Bronchial epithelial cell (primary cell): ENCODE results near the gene GTF2B. TPM values are rescaled to one million over a fixed set of nuclear protein-coding genes. Genes with fewer than 3 reads are reported as not detected.
"Not testable (repeated sequence)": the region's sequence is repeated elsewhere in the genome, so short reads cannot be mapped to it uniquely, and the experiment has no call there.

Experiments used
- DNase-seq: peaks from one replicate; pipeline ENCODE4 v3.0.0-alpha.2; 2010; ENCODE audit warnings: low read depth
- FAIRE-seq: peaks from 2 replicates; lab custom pipeline; 2011; peaks lifted over from hg19 to GRCh38; lab: Jason Lieb, UNC
- H3K27me3 ChIP-seq: 2 replicates; pipeline ENCODE4 v1.5.1; 2011; ENCODE audit warnings: low read length; ENCODE audit not compliant: control insufficient read depth, insufficient read depth
- H3K36me3 ChIP-seq: 2 replicates; pipeline ENCODE4 v1.5.1; 2011; ENCODE audit warnings: low read length; ENCODE audit not compliant: control insufficient read depth, insufficient read depth
- H3K4me3 ChIP-seq: 2 replicates; pipeline ENCODE4 v1.5.1; 2011; ENCODE audit warnings: mild to moderate bottlenecking, low read depth, low read length, control low read depth
- CTCF ChIP-seq: IDR thresholded peaks from 2 replicates; pipeline ENCODE4 v1.5.1; 2011; ENCODE audit warnings: mild to moderate bottlenecking, moderate library complexity, low read length, control low read depth, inconsistent platforms; ENCODE audit not compliant: insufficient read depth, severe bottlenecking
- total RNA-seq: library from RNA; depleted of rRNA; stranded (reverse); fragments of >200 nt; gene quantifications from 2 replicates; pipeline ENCODE4 v1.2.1, GENCODE V29; 2014

Gene GTF2B
- total RNA-seq, 1 donor from 2014 or later, result 40.8 TPM

GRCh38 chr1:88873737-88874349 lies 17.5 kb downstream of the GTF2B start:
- H3K36me3 ChIP-seq, result peaks cover 2% of the 10 kb centered on the region
- DNase-seq, result no peak
- H3K27me3 ChIP-seq, result no peaks in the 10 kb centered on the region
- TF ChIP-seq CTCF, result no peak
- no peak overlapping the region for H3K4me3 ChIP-seq
- no peak for FAIRE-seq

DNA sequence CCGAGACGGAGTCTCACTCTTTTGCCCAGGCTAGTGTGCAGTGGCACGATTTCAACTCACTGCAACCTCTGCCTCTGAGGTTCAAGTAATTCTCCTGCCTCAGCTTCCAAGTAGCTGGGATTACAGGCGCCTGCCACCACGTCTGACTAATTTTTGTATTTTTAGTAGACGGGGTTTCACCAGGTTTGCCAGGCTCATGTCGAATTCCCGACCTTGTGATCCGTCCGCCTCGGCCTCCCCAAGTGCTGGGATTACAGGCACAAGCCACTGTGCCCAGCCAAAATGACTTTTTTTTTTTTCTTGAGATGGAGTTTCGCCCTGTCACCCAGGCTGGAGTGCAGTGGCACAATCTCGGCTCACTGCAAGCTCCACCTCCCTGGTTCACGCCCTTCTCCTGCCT lies 21.7 kb downstream of the GTF2B start:
- not testable (repeated sequence) for H3K4me3 ChIP-seq, FAIRE-seq, H3K27me3 ChIP-seq, H3K36me3 ChIP-seq, DNase-seq

DNA sequence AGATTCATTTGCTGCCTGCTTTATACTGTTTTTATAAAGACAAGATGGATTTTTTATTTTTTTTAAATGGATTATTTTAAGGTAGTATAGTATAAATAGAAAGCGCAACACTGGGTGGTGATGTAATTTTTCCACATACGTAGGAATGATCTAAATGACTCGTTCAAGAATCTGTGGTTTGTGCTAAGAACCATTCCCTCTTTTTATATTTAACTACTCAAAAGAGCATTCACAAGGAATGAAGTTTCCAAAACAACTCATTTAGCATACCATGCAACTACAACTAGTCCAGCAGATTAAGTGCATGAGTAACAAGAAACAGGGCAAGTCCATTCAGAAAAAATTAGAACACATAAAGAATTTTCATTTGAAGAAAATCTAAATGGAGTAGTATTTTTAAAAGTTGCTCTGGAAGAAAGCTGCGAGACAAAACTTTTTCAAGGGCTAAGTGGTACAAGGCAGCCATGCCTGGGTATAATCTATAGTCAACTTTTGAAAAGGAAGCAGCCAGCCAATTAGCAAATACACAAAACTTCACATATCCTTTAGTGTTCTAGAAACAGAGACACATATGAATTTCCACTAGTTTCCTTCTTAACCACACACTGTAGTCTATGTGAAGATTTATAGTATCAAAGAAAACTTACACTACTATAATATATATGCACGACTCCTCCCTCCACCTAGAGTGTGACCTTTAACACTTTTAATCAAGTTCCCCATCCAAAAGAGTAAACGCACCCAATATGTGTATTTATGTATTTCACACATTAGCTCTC lies 23.4 kb downstream of the GTF2B start:
- Histone ChIP-seq H3K36me3 (peaks cover 3% of the 10 kb centered on the region), H3K4me3 (no peak overlapping the region), H3K27me3 (no peaks in the 10 kb centered on the region)
- no peak for DNase-seq
- no peak for TF ChIP-seq CTCF
- no peak for FAIRE-seq

GRCh38 chr1:88851303-88852063 lies 39.9 kb downstream of the GTF2B start:
- FAIRE-seq (peak; percentile 55), DNase-seq (no peak)
- peaks cover 5% of the 10 kb centered on the region for H3K36me3 ChIP-seq
- no peak for TF ChIP-seq CTCF
- H3K4me3 ChIP-seq, result no peak overlapping the region
- H3K27me3 ChIP-seq, result no peaks in the 10 kb centered on the region

GRCh38 chr1:88847643-88848042 lies 43.7 kb downstream of the GTF2B start:
- peaks cover 4% of the 10 kb centered on the region for H3K36me3 ChIP-seq
- DNase-seq, result no peak
- no peak for FAIRE-seq
- no peaks in the 10 kb centered on the region for H3K27me3 ChIP-seq
- no peak overlapping the region for H3K4me3 ChIP-seq
- no peak for TF ChIP-seq CTCF

DNA sequence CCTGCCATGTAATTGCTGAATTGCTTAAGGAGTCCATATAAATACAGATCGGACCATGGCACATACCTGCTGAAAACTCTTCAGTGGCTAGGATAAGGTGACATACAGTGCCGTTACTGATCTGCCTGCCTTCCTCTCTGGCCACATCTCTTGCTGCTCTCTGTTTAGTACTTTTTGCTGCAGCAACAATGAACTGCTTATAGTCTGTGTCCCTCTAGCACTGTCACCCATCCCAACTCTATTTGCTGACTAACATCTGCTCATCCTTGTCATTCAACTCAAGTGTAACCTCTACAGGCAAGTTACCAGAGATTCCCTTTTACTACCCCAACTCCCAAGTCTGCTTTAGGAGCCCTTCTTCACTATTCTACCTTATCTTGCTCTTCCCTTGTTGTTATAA lies 65.6 kb downstream of the GTF2B start:
- Histone ChIP-seq H3K4me3 (no peak overlapping the region), H3K36me3 (peaks cover 2% of the 10 kb centered on the region), H3K27me3 (no peaks in the 10 kb centered on the region)
- no peak for TF ChIP-seq CTCF
- DNase-seq (no peak), FAIRE-seq (no peak)

DNA sequence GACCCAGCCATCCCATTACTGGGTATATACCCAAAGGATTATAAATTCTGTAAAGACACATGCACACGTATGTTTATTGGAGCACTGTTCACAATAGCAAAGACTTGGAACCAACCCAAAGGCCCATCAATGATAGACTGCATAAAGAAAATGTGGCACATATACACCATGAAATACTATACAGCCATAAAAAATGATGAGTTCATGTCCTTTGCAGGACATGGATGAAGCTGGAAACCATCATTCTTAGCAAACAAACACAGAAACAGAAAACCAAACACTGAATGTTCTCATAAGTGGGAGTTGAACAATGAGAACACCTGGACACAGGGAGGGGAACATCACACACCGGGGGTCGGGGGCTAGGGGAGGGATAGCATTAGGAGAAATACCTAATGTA lies 71.7 kb downstream of the GTF2B start:
- H3K27me3 ChIP-seq, H3K36me3 ChIP-seq, FAIRE-seq, DNase-seq, H3K4me3 ChIP-seq: not testable (repeated sequence)
